Measurements from ENCODE around the gene TRAM2.

- TF ChIP-seq CTCF (IDR thresholded peaks at IDR 0.05) (no peak), POLR2A (IDR thresholded peaks at IDR 0.05) (no peak)
Measured at GRCh38 chr6:52582996-52583395, 6.1 kb upstream of the TRAM2 start.

Measured in tibial nerve (tissue), 3 donors.